SK-N-SH (cell line): ENCODE data around the gene MTUS2.

ENCODE experiments used
- EP300 ChIP-seq, 2 experiments: IDR thresholded peaks; 2 replicates each; pipeline versions ENCODE4 v1.4.0 to v1.6.1; 2012; ENCODE audit warnings: borderline replicate concordance in 1 of 2, low read depth in 1 of 2, low read length in 1 of 2
- RCOR1 ChIP-seq: fragments of 150-350 bp; IDR thresholded peaks from 2 replicates; pipeline ENCODE4 v1.6.1; 2017; ENCODE audit warnings: antibody characterized with exemption, low read length

DNA sequence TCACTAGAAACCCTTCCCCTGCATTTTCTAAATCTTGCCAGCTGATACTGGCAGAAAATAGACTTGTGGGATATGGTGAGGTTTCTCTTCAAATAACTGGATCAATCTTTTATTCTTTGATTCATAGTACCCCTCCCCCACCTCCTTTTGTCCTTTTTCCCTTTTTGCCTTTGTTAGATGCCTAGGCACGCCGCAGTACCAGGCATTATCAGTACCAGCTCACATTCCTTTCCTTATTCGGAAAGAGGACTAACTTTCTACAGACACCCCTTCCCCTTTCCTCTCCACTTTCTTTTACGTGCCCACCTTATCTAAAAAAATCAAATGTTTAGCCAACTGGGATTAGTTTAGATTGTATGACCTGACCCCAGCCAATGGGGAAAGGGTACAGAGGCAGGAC is 226.4 kb downstream of the MTUS2 start:
- TF ChIP-seq EP300 (IDR thresholded peaks at IDR 0.05; ENCODE audit: borderline replicate concordance in 1 of 2, low read depth in 1 of 2, low read length in 1 of 2) = no peak
- no peak for TF ChIP-seq RCOR1
